CD4-positive, alpha-beta memory T cell (primary cell): Measurements from ENCODE around the gene ITGB1BP1. TPM values are rescaled to one million over a fixed set of nuclear protein-coding genes. Genes with fewer than 3 reads are reported as not detected.

ENCODE experiments used
- CTCF ChIA-PET: fragments of 350-600 bp; sonication (Branson Sonifier 250); formaldehyde crosslinking; loops from one replicate; lab custom pipeline; 2021; ENCODE audit warnings: inconsistent platforms; ENCODE audit not compliant: partially characterized antibody; lab: Charles Lee
- POLR2A ChIA-PET: fragments of 350-600 bp; sonication (Branson Sonifier 250); formaldehyde crosslinking; loops from one replicate; lab custom pipeline; 2021; ENCODE audit not compliant: partially characterized antibody; lab: Charles Lee
- DNase-seq, 5 donors: peaks; one replicate each; pipeline versions ENCODE4 v3.0.0 to v3.0.0-alpha.2; 2020 to 2022; ENCODE audit warnings: mixed read lengths in 1 of 5
- H3K27ac ChIP-seq: one replicate; pipeline ENCODE4 v1.7.0; 2013; ENCODE audit warnings: low read depth, low read length
- H3K27me3 ChIP-seq: 2 replicates; pipeline ENCODE4 v1.7.0; 2013; ENCODE audit warnings: mild to moderate bottlenecking, low read length, moderate library complexity; ENCODE audit not compliant: insufficient read depth
- H3K36me3 ChIP-seq: 2 replicates; pipeline ENCODE4 v1.7.0; 2013; ENCODE audit warnings: mild to moderate bottlenecking, low read length, moderate library complexity; ENCODE audit not compliant: insufficient read depth
- H3K4me1 ChIP-seq: 2 replicates; pipeline ENCODE4 v1.7.0; 2013; ENCODE audit warnings: mild to moderate bottlenecking, low read length, moderate library complexity; ENCODE audit not compliant: insufficient read depth
- H3K4me3 ChIP-seq, 2 donors: one replicate each; pipeline ENCODE4 v1.7.0; 2013; ENCODE audit warnings: low read length in 2 of 2, mild to moderate bottlenecking in 1 of 2
- H3K9me3 ChIP-seq, 2 donors: one replicate each; pipeline ENCODE4 v1.7.0; 2013; ENCODE audit warnings: low read length in 2 of 2, control low read depth in 1 of 2; ENCODE audit not compliant: control insufficient read depth in 1 of 2
- H3K27ac Mint-ChIP-seq, 7 donors: one replicate each; pipeline ENCODE4 v1.8.0; 2020 to 2021; ENCODE audit warnings: mixed read lengths in 7 of 7, mild to moderate bottlenecking in 6 of 7, inconsistent platforms in 3 of 7, moderate library complexity in 3 of 7
- H3K27me3 Mint-ChIP-seq, 2 donors: one replicate each; pipeline ENCODE4 v1.8.0; 2020 to 2021; ENCODE audit warnings: mixed read lengths in 2 of 2
- H3K36me3 Mint-ChIP-seq, 2 donors: one replicate each; pipeline ENCODE4 v1.8.0; 2020 to 2021; ENCODE audit warnings: mixed read lengths in 2 of 2, inconsistent platforms in 1 of 2, mild to moderate bottlenecking in 1 of 2
- H3K4me1 Mint-ChIP-seq, 4 donors: one replicate each; pipeline ENCODE4 v1.8.0; 2020 to 2021; ENCODE audit warnings: mixed read lengths in 4 of 4, mild to moderate bottlenecking in 1 of 4
- H3K4me3 Mint-ChIP-seq, 8 donors: one replicate each; pipeline ENCODE4 v1.8.0; 2020 to 2021; ENCODE audit warnings: mixed read lengths in 8 of 8, mild to moderate bottlenecking in 7 of 8, moderate library complexity in 6 of 8, inconsistent platforms in 3 of 8
- H3K9me3 Mint-ChIP-seq, 8 donors: one replicate each; pipeline ENCODE4 v1.8.0; 2020 to 2021; ENCODE audit warnings: mixed read lengths in 8 of 8, mild to moderate bottlenecking in 5 of 8, inconsistent platforms in 3 of 8, moderate library complexity in 1 of 8
- intact Hi-C: fragments of 100-400 bp; cut with micrococcal nuclease; formaldehyde crosslinking; loops from one replicate; pipeline ENCODE4 v1.15.1; 2023
- polyA plus RNA-seq, 2 donors: library from polyadenylated mRNA; unstranded; fragments of 300-500 nt; fragmentation: Illumina TruSeq; gene quantifications; one replicate each; pipeline ENCODE4 v1.2.3, GENCODE V29; 2021
- total RNA-seq, 2 experiments: library from RNA; stranded (reverse); gene quantifications; one replicate each; pipeline ENCODE4 v1.2.3, GENCODE V29; 2021

Gene ITGB1BP1
- total and polyA plus RNA-seq, 4 experiments from 2014 or later, result 55.1 to 161 (median 90.0) TPM

GRCh38 chr2:9428965-9429577 lies 5.7 kb upstream of the ITGB1BP1 start:
- DNase-seq, result no peak
- peaks cover 36 to 42% of the 10 kb centered on the region in 2 donors for H3K36me3 Mint-ChIP-seq
- no peaks in the 10 kb centered on the region for H3K9me3 Mint-ChIP-seq
- intact Hi-C loops, result loop anchor here (10.0 kb wide), 1 partner anchor 616 kb away; the partner anchor contains the start of gene KLF11
- peaks cover 0 to 5% (median 0%) of the 10 kb centered on the region in 4 donors for H3K4me1 Mint-ChIP-seq
- CTCF ChIA-PET, result interaction anchor here (0.8 to 1.0 kb wide), 3 partner anchors 11 to 53 kb away, joined by 3 read pairs; no protein-coding TSS in a partner anchor
- H3K27ac Mint-ChIP-seq, result no peak overlapping the region
- H3K4me1 ChIP-seq, result peaks cover 6% of the 10 kb centered on the region
- H3K27ac ChIP-seq, result no peak overlapping the region
- no peak overlapping the region for H3K4me3 ChIP-seq
- no peaks in the 10 kb centered on the region for H3K27me3 ChIP-seq
- no peaks in the 10 kb centered on the region for H3K27me3 Mint-ChIP-seq
- H3K4me3 Mint-ChIP-seq, result no peak overlapping the region
- H3K9me3 ChIP-seq, result no peaks in the 10 kb centered on the region
- POLR2A ChIA-PET, result no interaction called here
- H3K36me3 ChIP-seq, result peaks cover 31% of the 10 kb centered on the region

- Mint-ChIP-seq H3K4me3 (no peak overlapping the region), H3K27ac (peak overlapping the region in 1 of 7 donors; percentile 85), H3K4me1 (peaks cover 20 to 30% (median 24%) of the 10 kb centered on the region in 4 donors), H3K36me3 (peaks cover under 1 to 24% of the 10 kb centered on the region in 2 donors), H3K27me3 (no peaks in the 10 kb centered on the region), H3K9me3 (no peaks in the 10 kb centered on the region)
- Histone ChIP-seq H3K27ac (peak overlapping the region; percentile 88), H3K4me3 (peak overlapping the region; percentile 77 to 97), H3K27me3 (no peaks in the 10 kb centered on the region), H3K9me3 (no peaks in the 10 kb centered on the region), H3K36me3 (peaks cover 2% of the 10 kb centered on the region), H3K4me1 (peaks cover 37% of the 10 kb centered on the region)
- CTCF ChIA-PET, result interaction anchor here (1.4 to 1.5 kb wide), 2 partner anchors 49 to 51 kb away, joined by 3 to 4 read pairs; partner anchors contain the start of gene IAH1
- POLR2A ChIA-PET, result interaction anchor here (0.6 to 4.1 kb wide), 6 partner anchors 13 to 421 kb away, joined by 3 to 42 read pairs (median 4); partner anchors contain the start of genes ADAM17, IAH1 and MBOAT2
- intact Hi-C loops, result loop anchor here (5.0 to 10.0 kb wide), 3 partner anchors 418 to 1023 kb away; partner anchors contain the start of genes KLF11, ODC1 and TAF1B
- no peak for DNase-seq
Measured at GRCh38 chr2:9424447-9425164, 1.3 kb upstream of the ITGB1BP1 start.

GRCh38 chr2:9423922-9424272 lies 569 bp upstream of the ITGB1BP1 start:
- Histone ChIP-seq H3K4me1 (peaks cover 43% of the 10 kb centered on the region), H3K27ac (peak overlapping the region; percentile 88), H3K4me3 (peak overlapping the region; percentile 77 to 97), H3K27me3 (no peaks in the 10 kb centered on the region), H3K36me3 (no peaks in the 10 kb centered on the region), H3K9me3 (no peaks in the 10 kb centered on the region)
- no peak overlapping the region for H3K4me3 Mint-ChIP-seq
- no peaks in the 10 kb centered on the region for H3K27me3 Mint-ChIP-seq
- DNase-seq, result peak in 2 of 5 donors; percentile 41 to 53
- H3K4me1 Mint-ChIP-seq, result peaks cover 22 to 30% (median 25%) of the 10 kb centered on the region in 4 donors
- H3K27ac Mint-ChIP-seq, result peak overlapping the region in 2 of 7 donors; percentile 85 to 95
- H3K36me3 Mint-ChIP-seq, result peaks cover 0 to 20% of the 10 kb centered on the region in 2 donors
- ChIA-PET POLR2A (interaction anchor here (0.6 to 4.1 kb wide), 7 partner anchors 11 to 420 kb away, joined by 3 to 42 read pairs (median 3); partner anchors contain the start of genes ADAM17, IAH1 and MBOAT2), CTCF (interaction anchor here (1.4 to 1.5 kb wide), 2 partner anchors 50 to 51 kb away, joined by 3 to 4 read pairs; partner anchors contain the start of gene IAH1)
- intact Hi-C loops, result loop anchor here (1.0 to 10.0 kb wide), 7 partner anchors 50 to 1023 kb away; partner anchors contain the start of genes ADAM17, IAH1, KLF11 and ODC1
- H3K9me3 Mint-ChIP-seq, result no peaks in the 10 kb centered on the region

GRCh38 chr2:9422321-9423099 lies 818 bp downstream of the ITGB1BP1 start:
- POLR2A ChIA-PET, result interaction anchor here (0.7 to 4.1 kb wide), 12 partner anchors 9 to 1026 kb away, joined by 3 to 42 read pairs (median 4); partner anchors contain the start of genes ADAM17, IAH1, ODC1 and TAF1B
- peak; percentile 29 to 60 (median 43) for DNase-seq
- Mint-ChIP-seq H3K27me3 (no peaks in the 10 kb centered on the region), H3K4me3 (peak overlapping the region in 5 of 8 donors; percentile 91 to 93 (median 91)), H3K27ac (peak overlapping the region in 6 of 7 donors; percentile 85 to 95 (median 92)), H3K9me3 (no peaks in the 10 kb centered on the region), H3K36me3 (peaks cover 8 to 19% of the 10 kb centered on the region in 2 donors), H3K4me1 (peaks cover 26 to 32% (median 28%) of the 10 kb centered on the region in 4 donors)
- CTCF ChIA-PET, result interaction anchor here (0.9 kb wide), 1 partner anchor 133 kb away, joined by 3 read pairs; the partner anchor contains the start of gene ADAM17
- Histone ChIP-seq H3K36me3 (no peaks in the 10 kb centered on the region), H3K27me3 (no peaks in the 10 kb centered on the region), H3K4me3 (peak overlapping the region; percentile 56 to 97), H3K4me1 (peaks cover 43% of the 10 kb centered on the region), H3K9me3 (no peaks in the 10 kb centered on the region), H3K27ac (peak overlapping the region; percentile 88)
- intact Hi-C loops, result loop anchor here (1.0 to 10.0 kb wide), 7 partner anchors 52 to 1025 kb away; partner anchors contain the start of genes ADAM17, IAH1, KLF11 and ODC1

- H3K9me3 ChIP-seq, result no peaks in the 10 kb centered on the region
- ChIA-PET POLR2A (no interaction called here), CTCF (interaction anchor here (0.9 kb wide), 1 partner anchor 379 kb away, joined by 5 read pairs; no protein-coding TSS in a partner anchor)
- H3K36me3 ChIP-seq, result peaks cover 6% of the 10 kb centered on the region
- DNase-seq, result no peak
- Mint-ChIP-seq H3K36me3 (peaks cover 12 to 30% of the 10 kb centered on the region in 2 donors), H3K4me1 (peaks cover 31 to 38% (median 36%) of the 10 kb centered on the region in 4 donors), H3K4me3 (peak overlapping the region in 7 of 8 donors; percentile 37 to 64 (median 48)), H3K9me3 (peaks cover 0 to 1% (median 0%) of the 10 kb centered on the region in 8 donors), H3K27ac (peak overlapping the region in 2 of 7 donors; percentile 19 to 36), H3K27me3 (no peaks in the 10 kb centered on the region)
- H3K27ac ChIP-seq, result no peak overlapping the region
- H3K27me3 ChIP-seq, result no peaks in the 10 kb centered on the region
- intact Hi-C loops, result loop anchor here (5.0 to 10.0 kb wide), 3 partner anchors 422 to 1027 kb away; partner anchors contain the start of genes KLF11, ODC1 and TAF1B
- peaks cover 43% of the 10 kb centered on the region for H3K4me1 ChIP-seq
- no peak overlapping the region for H3K4me3 ChIP-seq
Measured at GRCh38 chr2:9420495-9420894, 2.8 kb downstream of the ITGB1BP1 start.

GRCh38 chr2:9419541-9419940 lies 3.8 kb downstream of the ITGB1BP1 start:
- Histone ChIP-seq H3K27ac (no peak overlapping the region), H3K4me1 (peaks cover 42% of the 10 kb centered on the region), H3K27me3 (no peaks in the 10 kb centered on the region), H3K9me3 (no peaks in the 10 kb centered on the region), H3K4me3 (no peak overlapping the region), H3K36me3 (peaks cover 6% of the 10 kb centered on the region)
- H3K36me3 Mint-ChIP-seq, result peaks cover 12 to 32% of the 10 kb centered on the region in 2 donors
- no peak for DNase-seq
- H3K4me1 Mint-ChIP-seq, result peaks cover 32 to 39% (median 37%) of the 10 kb centered on the region in 4 donors
- H3K27ac Mint-ChIP-seq, result no peak overlapping the region
- ChIA-PET POLR2A (no interaction called here), CTCF (interaction anchor here (0.9 kb wide), 1 partner anchor 380 kb away, joined by 5 read pairs; no protein-coding TSS in a partner anchor)
- H3K4me3 Mint-ChIP-seq, result peak overlapping the region in 1 of 8 donors; percentile 51
- no peaks in the 10 kb centered on the region for H3K27me3 Mint-ChIP-seq
- intact Hi-C loops, result no loop called here
- H3K9me3 Mint-ChIP-seq, result peaks cover 0 to 1% (median 0%) of the 10 kb centered on the region in 8 donors
